Measurements from ENCODE around the gene PREX1.

Gene PREX1

DNA sequence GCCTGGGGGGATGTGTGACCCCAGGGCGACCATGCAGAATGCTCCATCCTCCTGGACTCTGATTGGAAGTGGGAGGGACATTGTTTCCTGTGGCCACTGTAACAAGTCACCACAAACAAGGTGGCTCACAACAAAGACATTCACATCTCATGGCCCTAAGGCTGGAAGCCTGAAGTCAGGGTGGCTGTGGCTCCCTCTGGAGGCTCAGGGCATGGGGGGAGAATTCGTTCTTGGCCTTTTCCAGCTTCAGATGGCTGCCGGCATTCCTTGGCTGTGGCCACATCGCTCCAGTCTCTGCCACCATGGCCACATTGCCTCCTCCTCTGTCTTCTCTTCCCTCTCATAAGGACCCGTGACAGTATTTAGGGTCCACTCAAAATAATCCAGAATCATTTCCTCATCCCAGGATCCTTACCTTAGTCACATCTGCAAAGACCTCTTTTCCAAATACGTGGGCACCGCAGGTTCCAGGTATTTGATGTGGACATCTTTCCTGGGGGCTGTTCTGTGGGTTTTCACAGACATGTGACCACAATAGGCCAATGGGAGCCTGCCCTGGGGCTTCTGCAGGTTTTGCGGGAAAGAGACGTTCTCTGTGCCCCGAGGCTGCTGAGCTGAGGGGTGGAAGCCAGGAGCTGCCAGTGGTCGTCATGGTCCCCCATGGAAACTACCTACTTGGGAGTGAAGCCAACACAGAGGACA lies 249.3 kb downstream of the PREX1 start:
- Mint-ChIP-seq H3K4me1 (ENCODE audit: low read depth) (no peaks in the 10 kb centered on the region), H3K9me3 (no peaks in the 10 kb centered on the region), H3K27ac (no peak overlapping the region), H3K4me3 (no peak overlapping the region), H3K27me3 (ENCODE audit: low read depth) (peaks cover 2% of the 10 kb centered on the region), H3K36me3 (ENCODE audit: low read depth) (no peaks in the 10 kb centered on the region)
- DNase-seq (ENCODE audit: low spot score): no peak

DNA sequence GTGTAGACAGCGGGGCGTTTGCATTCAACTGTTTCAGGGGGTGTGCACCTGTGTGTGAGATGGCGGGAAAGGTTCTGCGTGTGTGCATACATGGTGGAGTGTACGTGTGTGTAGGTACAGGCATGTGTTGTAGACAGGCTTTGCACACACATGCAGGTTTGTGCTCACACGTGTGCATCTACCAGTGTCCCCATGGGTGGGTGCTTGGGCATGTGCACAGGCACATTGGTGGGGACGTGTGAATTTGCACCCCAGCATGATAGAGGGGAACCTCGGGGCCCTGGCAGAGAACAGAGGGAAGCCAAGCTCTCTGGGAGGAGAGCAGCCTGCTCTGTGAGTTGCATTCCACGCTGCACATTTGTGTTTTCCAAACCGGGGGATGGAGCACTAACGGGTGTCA lies 250.2 kb downstream of the PREX1 start:
- Mint-ChIP-seq H3K36me3 (ENCODE audit: low read depth) (no peaks in the 10 kb centered on the region), H3K9me3 (no peaks in the 10 kb centered on the region), H3K27me3 (ENCODE audit: low read depth) (peaks cover under 1% of the 10 kb centered on the region), H3K4me1 (ENCODE audit: low read depth) (no peaks in the 10 kb centered on the region), H3K4me3 (no peak overlapping the region), H3K27ac (no peak overlapping the region)
- no peak for DNase-seq (ENCODE audit: low spot score)

DNA sequence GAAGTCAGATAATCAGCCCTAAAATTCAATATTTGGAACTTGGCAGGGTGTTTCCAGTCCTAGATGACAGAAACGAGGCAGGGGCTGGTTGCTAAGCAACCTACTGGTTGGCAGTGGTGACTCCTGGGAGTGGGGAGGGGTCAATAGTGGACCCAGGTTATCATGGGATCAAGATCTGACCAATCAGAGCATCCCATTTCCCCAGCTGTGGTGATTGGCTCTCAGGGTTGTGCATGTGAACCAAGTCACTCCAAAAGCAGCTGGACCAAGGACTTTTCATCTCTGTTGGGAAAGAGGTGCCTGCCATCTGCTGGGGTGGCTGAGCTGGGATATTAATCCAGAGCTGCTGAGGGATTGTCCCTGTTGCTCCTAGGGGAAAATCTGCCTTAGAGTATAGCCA lies 253.4 kb downstream of the PREX1 start:
- DNase-seq (ENCODE audit: low spot score): no peak
- Mint-ChIP-seq H3K27ac (no peak overlapping the region), H3K4me3 (no peak overlapping the region), H3K4me1 (ENCODE audit: low read depth) (no peaks in the 10 kb centered on the region), H3K36me3 (ENCODE audit: low read depth) (no peaks in the 10 kb centered on the region), H3K27me3 (ENCODE audit: low read depth) (no peaks in the 10 kb centered on the region), H3K9me3 (no peaks in the 10 kb centered on the region)
